GM21619 (cell line): ENCODE measurements around the gene RAB7A.
"Not testable (repeated sequence)": the region's sequence is repeated elsewhere in the genome, so short reads cannot be mapped to it uniquely, and the experiment has no call there.

ENCODE experiments used
- ATAC-seq: cut with Tn5 transposase; IDR thresholded peaks from one replicate; pipeline ENCODE4 v1.9.1; 2021; ENCODE audit not compliant: unreplicated experiment

Gene RAB7A

DNA sequence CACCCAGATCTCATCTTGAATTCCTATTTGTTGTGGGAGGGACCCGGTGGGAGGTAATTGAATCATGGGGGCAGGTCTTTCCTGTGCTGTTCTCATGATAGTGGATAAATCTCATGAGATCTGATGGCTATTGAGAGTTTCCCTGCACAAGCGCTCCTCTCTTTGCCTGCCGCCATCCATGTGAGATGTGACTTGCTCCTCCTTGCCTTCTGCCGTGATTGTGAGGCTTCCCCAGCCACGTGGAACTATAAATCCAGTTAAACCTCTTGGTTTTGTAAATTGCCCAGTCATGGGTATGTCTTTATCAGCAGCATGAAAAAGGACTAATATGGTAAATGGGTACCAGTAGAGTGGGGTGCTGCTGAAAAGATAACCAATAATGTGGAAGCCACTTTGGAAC is 23.6 kb downstream of the RAB7A start:
- ATAC-seq, result not testable (repeated sequence)

GRCh38 chr3:128753715-128754114 is 27.7 kb downstream of the RAB7A start:
- ATAC-seq, result no peak

DNA sequence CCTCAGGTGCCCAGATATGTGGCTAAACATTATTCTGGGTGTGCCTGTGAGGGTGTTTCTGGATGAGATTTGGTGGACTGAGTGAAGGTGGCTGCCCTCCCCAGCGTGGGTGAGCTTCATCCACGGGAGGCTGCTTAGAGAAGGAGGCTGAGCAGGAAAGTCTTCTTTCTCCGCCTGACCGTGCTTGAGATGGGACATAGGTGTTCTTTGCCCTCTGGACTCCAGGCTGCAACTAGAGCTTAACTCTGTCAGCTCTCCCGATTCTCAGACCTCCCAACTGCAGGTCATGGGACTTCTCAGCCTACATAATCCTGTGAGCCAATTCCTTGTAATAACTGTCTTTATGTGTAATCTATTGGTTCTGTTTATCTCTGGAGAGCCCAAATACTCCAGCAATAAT is 34.1 kb downstream of the RAB7A start:
- ATAC-seq, result no peak

DNA sequence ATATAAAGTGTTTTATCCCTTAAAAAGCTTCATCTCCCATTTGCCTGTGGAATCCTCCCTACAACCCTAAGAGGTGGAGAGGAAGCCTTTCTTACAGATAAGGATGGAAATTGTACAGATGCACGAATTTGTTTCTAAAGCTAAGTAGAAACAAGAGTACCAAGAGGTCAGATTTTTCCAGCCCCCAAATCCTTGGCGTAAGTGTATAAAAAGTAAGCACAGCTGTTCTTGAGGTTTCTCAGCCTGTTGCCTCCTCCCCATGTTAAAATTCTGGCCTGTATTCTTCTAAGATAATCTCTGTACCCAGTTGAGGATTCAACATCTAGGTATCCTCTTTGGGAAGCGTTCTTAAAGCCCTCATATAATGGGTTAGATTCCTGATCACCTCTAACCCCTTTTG is 34.9 kb downstream of the RAB7A start:
- ATAC-seq, result no peak

DNA sequence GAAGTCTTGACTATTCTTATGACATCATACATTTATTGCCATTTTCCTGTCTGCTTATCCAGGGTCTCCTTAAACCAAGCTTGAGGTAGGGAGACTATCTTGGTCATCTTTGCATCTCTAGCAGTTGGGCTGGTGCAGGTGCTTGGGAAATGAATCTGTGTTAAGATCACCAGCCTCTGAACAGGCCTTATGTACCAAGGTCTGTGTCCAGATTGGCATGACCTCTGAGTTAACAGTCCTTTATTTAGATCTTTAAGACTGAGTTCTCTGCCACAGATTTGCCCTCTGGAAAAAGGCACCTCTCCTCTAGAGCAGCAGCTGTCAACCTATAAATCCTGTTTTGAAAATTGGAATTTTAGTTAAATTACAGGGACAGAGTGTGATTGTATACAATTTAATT is 35.4 kb downstream of the RAB7A start:
- no peak for ATAC-seq

DNA sequence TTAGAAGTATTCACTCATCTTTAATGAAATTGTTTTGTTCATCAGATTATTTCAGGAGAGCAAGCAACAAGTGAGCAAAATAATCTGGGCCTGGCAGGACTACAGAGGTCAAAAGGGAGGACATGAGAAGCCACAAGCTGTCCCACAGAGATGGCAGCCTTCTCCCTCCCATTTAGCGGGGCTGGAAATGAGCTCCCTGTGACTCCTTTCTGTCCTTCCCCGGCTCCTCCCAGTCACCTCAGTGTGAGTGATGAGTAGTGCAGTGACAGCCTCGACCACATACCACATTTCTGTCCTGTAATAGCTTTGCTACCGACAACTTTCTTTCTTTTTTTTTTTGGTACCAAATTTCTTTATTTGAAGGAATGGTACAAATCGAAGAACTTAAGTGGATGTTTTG is 38.0 kb downstream of the RAB7A start:
- ATAC-seq, result no peak

DNA sequence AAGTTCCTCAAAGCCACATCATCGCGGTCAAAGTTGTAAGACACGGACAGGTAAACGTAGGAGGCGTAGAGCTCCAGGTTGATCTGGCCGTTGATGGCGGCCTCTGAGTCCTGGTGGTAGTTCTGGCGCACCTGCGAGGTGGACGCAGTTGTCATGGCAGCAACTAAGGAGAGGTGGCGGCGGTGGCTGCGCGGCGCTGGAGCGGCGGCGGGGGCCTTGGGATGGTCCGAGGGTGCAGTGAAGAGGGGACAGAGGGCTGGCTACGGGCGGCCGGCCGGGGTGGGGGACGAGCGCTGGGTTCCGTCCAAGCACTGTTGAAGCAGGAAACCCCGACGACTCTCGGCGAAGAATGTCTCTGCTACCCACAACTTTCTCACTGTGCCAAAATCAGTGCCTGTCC is 38.9 kb downstream of the RAB7A start:
- ATAC-seq, result no peak

DNA sequence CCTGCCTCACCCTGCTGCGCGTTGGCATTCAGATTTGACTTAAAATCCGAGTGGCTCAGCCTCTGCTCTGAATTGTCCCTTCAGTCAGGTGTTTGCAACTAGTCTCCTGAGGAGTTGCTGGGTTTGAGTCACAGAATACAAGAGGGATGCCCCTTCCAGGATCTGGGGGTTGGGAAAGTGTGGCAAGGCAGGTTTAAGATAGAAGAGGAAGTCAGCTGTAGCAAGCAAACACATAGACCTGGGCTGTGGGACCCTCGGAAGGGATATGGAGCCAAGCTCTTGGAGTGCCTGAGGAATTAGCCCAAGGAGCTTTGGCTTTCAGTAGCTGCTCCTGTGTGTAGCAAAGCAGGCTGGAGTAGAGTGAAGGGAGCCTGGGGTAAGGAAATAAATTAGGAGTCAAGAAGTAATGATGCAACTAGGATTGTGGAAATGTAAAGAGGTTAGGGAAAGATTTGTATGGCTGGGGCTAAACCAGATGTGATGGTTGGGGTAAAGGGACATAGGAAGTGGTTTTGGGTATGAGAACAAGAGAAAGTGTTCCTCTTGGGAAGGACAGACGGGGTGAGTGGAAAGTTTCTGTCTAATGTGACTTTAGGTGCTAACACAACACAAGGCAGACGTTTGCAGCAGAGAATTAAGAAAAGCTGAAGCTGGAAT is 41.2 kb downstream of the RAB7A start:
- no peak for ATAC-seq

- ATAC-seq, result no peak
These were observed 42.5 kb downstream of the RAB7A start for GRCh38 chr3:128768471-128768870.

GRCh38 chr3:128770387-128770786 is 44.4 kb downstream of the RAB7A start:
- ATAC-seq, result no peak

GRCh38 chr3:128773189-128773588 is 47.2 kb downstream of the RAB7A start:
- not testable (repeated sequence) for ATAC-seq

GRCh38 chr3:128773592-128773991 is 47.6 kb downstream of the RAB7A start:
- not testable (repeated sequence) for ATAC-seq

DNA sequence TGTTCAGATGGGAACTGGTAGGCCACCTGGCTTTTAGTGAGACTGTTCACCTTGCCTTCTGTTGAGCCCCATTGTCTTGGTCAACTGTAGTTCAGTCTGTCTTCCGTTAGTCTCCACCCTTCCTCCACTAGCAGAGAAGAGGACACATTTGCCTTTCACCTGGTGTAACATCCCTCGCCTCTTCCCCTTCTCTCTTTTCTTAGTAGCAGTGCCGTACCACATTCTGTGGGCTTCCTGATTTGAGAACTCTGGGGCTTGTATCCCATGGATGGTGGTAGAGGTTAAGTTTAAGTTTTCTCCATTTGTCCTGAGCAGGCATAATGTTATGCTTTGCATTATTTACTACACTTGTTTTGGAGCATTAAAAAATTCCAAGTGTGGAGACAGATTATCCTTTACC is 49.3 kb downstream of the RAB7A start:
- no peak for ATAC-seq

- ATAC-seq, result no peak
These were observed 50.0 kb downstream of the RAB7A start for GRCh38 chr3:128775906-128776542.

DNA sequence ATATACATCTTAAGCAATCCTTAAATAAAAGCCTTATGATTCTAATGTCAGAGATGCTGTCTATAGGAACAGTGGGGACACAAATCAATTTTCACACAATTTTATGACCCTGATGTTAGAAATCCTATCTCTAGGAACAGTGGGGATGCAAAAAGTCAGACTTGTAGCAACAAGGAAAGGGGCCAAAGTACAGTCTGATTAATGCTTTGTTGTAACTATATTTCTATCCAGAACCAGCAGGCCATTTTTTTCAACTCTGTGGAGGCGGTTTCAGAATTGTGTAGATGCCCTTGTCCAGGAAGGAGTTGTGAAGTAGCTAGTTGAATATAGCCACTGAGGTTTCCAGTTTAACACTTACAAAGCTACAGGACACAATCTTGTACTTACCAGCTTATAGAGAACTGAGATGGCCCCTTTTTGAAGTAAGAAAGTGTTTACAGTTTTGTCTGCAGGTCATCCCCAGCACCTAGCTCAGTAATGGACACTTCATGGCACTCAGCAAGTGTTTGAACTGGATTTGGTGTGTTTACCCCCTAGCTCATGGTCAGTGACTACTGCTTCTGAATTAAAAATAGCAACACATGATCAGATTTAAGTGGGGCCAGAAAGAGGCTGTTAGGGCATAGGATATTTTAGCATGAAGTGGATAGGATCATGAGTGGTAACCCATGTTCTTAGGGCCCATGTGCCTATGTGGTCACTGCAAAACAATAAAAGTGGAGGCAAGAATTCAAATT is 54.3 kb downstream of the RAB7A start:
- ATAC-seq, result no peak

GRCh38 chr3:128781164-128781563 is 55.2 kb downstream of the RAB7A start:
- no peak for ATAC-seq

DNA sequence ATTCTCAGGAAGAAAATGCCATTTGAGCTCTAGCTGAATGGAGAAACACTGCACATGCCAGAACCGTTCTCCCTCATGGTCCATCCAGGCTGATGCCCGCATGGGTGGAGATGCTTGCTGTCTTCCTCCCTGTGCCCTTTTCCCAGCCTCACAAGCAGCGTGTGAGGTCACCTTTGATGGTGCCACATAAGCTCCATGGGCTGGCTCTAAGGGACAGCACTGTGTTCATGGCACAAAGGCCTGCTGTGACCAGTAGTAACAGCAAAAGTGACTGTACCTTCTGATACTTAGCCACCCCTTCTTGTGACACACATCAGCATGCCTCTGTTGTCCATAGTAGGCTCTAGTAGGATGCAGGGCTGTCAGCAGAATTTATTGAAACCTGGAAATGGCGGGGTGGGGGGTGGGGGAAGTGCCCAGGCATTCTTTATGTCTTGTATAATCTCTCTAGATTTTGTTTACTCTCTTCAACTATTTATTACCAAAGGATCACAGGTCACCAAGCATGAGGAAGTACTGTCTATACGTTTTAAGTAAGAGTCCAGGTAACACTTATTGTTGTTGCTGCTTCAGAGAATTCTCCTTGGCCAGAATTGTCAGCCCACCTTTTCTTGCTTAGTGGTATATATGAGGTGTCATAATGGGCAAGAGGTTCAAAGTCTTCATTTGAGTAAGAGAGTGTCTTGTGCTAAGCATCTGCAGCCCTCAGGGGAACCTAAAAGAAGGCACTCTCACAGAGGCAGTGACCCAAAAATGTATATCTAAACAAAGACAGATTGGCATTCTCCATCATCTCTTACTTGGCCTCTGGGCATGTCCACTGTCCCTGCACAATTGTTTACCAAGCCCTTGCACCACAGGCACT is 56.5 kb downstream of the RAB7A start:
- no peak for ATAC-seq

DNA sequence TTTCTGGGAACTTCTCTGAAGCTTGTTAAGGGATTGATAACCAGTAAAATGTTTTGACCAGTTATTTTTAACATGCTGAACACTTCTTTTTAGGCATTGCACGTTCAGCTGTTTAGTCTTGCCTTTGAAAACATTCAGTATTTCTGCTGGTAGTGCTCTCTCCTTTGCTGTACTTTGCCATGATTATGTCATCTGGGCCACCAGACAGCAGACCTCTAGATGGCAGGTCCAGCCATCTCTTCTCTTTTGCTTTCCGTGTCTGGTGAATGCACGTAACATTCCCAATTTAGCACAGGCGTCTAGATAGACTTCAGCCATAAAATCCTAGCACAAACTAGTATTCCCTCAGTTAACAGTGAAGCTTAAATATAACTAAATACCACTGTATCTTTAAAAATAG is 57.8 kb downstream of the RAB7A start:
- no peak for ATAC-seq

DNA sequence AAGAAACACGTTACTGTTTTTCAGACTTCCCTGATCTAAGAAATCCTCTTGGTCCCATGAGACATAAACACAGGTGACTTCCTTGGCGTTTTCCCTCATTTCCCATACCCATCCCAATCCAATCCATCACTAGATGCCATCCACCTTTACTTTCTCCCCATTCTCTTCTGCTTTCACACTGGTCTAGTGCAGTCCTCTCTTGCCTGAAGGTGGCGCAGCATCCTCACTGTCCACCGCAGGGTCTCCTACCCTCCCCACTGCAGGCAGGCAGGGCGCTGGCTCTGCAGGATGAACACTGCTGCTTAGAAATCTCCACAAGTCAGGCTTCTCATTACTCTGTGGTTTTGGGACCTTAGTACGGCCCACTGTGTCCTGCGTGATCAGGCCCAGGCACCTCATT is 58.2 kb downstream of the RAB7A start:
- no peak for ATAC-seq

- ATAC-seq, result no peak
These were observed 58.9 kb downstream of the RAB7A start for GRCh38 chr3:128784843-128785242.

GRCh38 chr3:128786434-128787020 is 60.5 kb downstream of the RAB7A start:
- ATAC-seq, result no peak
